ENCODE data around the gene BCL2L2.

BCL2L2 gene

GRCh38 chr14:23351681-23352505 lies 45.3 kb downstream of the BCL2L2 start:
- Histone ChIP-seq H3K9me3 (ENCODE audit: control insufficient read depth, insufficient read depth, low read depth, low read length) (no peaks in the 10 kb centered on the region), H3K4me3 (ENCODE audit: low read depth, low read length) (peak overlapping the region; percentile 56), H3K36me3 (ENCODE audit: control insufficient read depth in 2 of 2, insufficient read depth in 1 of 2, low read length in 2 of 2) (no peaks in the 10 kb centered on the region), H3K4me1 (ENCODE audit: control insufficient read depth, insufficient read depth, low read length) (no peaks in the 10 kb centered on the region), H3K27ac (ENCODE audit: extremely low read depth, low read depth, low read length) (no peak overlapping the region)
- ChIA-PET POLR2A (interaction anchor here (0.7 to 1.9 kb wide), 3 partner anchors 30 to 65 kb away, joined by 3 to 7 read pairs (median 4); partner anchors contain the start of gene PABPN1), CTCF (interaction anchor here (0.6 to 1.7 kb wide), 3 partner anchors 9 to 30 kb away, joined by 3 to 6 read pairs (median 4); no protein-coding TSS in a partner anchor)
- no peak for TF ChIP-seq ZNF658 (tag by site-specific recombination; IDR thresholded peaks at IDR 0.05)
- TF ChIP-seq ZFP69B (tag by site-specific recombination; IDR thresholded peaks at IDR 0.05): no peak
- no peak for TF ChIP-seq ZNF221 (tag by site-specific recombination; IDR thresholded peaks at IDR 0.05; ENCODE audit: borderline replicate concordance)
- no peak for TF ChIP-seq ZNF837 (tag by site-specific recombination; IDR thresholded peaks at IDR 0.05)
- TF ChIP-seq ZNF654 (tag by site-specific recombination; IDR thresholded peaks at IDR 0.05; ENCODE audit: low read depth): no peak
- no peak for TF ChIP-seq ZNF274 (IDR thresholded peaks at IDR 0.05; ENCODE audit: low read length)
- TF ChIP-seq ZNF274 (tag by site-specific recombination; IDR thresholded peaks at IDR 0.05; ENCODE audit: borderline replicate concordance): no peak
- TF ChIP-seq ZBTB1 (tag by site-specific recombination; IDR thresholded peaks at IDR 0.05): no peak
- TF ChIP-seq KLF8 (tag by site-specific recombination; IDR thresholded peaks at IDR 0.05): no peak
- no peak for TF ChIP-seq ZNF626 (tag by site-specific recombination; IDR thresholded peaks at IDR 0.05)
- TF ChIP-seq, protein P1, sequence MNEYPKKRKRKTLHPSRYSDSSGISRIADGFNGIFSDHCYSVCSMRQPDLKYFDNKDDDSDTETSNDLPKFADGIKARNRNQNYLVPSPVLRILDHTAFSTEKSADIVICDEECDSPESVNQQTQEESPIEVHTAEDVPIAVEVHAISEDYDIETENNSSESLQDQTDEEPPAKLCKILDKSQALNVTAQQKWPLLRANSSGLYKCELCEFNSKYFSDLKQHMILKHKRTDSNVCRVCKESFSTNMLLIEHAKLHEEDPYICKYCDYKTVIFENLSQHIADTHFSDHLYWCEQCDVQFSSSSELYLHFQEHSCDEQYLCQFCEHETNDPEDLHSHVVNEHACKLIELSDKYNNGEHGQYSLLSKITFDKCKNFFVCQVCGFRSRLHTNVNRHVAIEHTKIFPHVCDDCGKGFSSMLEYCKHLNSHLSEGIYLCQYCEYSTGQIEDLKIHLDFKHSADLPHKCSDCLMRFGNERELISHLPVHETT (tag by site-specific recombination; IDR thresholded peaks at IDR 0.05): no peak
- TF ChIP-seq, protein P2, sequence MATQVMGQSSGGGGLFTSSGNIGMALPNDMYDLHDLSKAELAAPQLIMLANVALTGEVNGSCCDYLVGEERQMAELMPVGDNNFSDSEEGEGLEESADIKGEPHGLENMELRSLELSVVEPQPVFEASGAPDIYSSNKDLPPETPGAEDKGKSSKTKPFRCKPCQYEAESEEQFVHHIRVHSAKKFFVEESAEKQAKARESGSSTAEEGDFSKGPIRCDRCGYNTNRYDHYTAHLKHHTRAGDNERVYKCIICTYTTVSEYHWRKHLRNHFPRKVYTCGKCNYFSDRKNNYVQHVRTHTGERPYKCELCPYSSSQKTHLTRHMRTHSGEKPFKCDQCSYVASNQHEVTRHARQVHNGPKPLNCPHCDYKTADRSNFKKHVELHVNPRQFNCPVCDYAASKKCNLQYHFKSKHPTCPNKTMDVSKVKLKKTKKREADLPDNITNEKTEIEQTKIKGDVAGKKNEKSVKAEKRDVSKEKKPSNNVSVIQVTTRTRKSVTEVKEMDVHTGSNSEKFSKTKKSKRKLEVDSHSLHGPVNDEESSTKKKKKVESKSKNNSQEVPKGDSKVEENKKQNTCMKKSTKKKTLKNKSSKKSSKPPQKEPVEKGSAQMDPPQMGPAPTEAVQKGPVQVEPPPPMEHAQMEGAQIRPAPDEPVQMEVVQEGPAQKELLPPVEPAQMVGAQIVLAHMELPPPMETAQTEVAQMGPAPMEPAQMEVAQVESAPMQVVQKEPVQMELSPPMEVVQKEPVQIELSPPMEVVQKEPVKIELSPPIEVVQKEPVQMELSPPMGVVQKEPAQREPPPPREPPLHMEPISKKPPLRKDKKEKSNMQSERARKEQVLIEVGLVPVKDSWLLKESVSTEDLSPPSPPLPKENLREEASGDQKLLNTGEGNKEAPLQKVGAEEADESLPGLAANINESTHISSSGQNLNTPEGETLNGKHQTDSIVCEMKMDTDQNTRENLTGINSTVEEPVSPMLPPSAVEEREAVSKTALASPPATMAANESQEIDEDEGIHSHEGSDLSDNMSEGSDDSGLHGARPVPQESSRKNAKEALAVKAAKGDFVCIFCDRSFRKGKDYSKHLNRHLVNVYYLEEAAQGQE (tag by site-specific recombination; IDR thresholded peaks at IDR 0.05): no peak
- no peak for TF ChIP-seq ZNF747 (tag by site-specific recombination; IDR thresholded peaks at IDR 0.05)
- TF ChIP-seq ZNF549 (tag by site-specific recombination; IDR thresholded peaks at IDR 0.05): no peak
- TF ChIP-seq, protein P3, sequence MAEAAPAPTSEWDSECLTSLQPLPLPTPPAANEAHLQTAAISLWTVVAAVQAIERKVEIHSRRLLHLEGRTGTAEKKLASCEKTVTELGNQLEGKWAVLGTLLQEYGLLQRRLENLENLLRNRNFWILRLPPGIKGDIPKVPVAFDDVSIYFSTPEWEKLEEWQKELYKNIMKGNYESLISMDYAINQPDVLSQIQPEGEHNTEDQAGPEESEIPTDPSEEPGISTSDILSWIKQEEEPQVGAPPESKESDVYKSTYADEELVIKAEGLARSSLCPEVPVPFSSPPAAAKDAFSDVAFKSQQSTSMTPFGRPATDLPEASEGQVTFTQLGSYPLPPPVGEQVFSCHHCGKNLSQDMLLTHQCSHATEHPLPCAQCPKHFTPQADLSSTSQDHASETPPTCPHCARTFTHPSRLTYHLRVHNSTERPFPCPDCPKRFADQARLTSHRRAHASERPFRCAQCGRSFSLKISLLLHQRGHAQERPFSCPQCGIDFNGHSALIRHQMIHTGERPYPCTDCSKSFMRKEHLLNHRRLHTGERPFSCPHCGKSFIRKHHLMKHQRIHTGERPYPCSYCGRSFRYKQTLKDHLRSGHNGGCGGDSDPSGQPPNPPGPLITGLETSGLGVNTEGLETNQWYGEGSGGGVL (tag by site-specific recombination; IDR thresholded peaks at IDR 0.05): peak; percentile 71
- TF ChIP-seq ZEB2 (tag by site-specific recombination; IDR thresholded peaks at IDR 0.05): no peak
- no peak for TF ChIP-seq ZNF76 (tag by site-specific recombination; IDR thresholded peaks at IDR 0.05; ENCODE audit: borderline replicate concordance, low read depth)
- no peak for TF ChIP-seq ZNF184 (tag by site-specific recombination; IDR thresholded peaks at IDR 0.05)
- TF ChIP-seq ZNF529 (tag by site-specific recombination; IDR thresholded peaks at IDR 0.05; ENCODE audit: insufficient replicate concordance): no peak
- TF ChIP-seq ZBTB48 (tag by site-specific recombination; IDR thresholded peaks at IDR 0.05): no peak
- no peak for TF ChIP-seq PBX3 (CRISPR knock-in tag; IDR thresholded peaks at IDR 0.05)
- no peak for TF ChIP-seq SETDB1 (IDR thresholded peaks at IDR 0.05; ENCODE audit: insufficient read length, low read length)
- no peak for TF ChIP-seq ZNF112 (tag by site-specific recombination; IDR thresholded peaks at IDR 0.05)
- TF ChIP-seq HIC1 (tag by site-specific recombination; IDR thresholded peaks at IDR 0.05): peak; percentile 82; the same call in 1 of the 2 replicates
- TF ChIP-seq ZNF341 (tag by site-specific recombination; IDR thresholded peaks at IDR 0.05; ENCODE audit: low read depth): 0 out of 2 replicates have a peak, but pooled peaks have one; percentile 17
- no peak for TF ChIP-seq ZFP41 (tag by site-specific recombination; IDR thresholded peaks at IDR 0.05; ENCODE audit: borderline replicate concordance)
- TF ChIP-seq GFI1B (tag by site-specific recombination; IDR thresholded peaks at IDR 0.05): no peak

All from HEK293 (cell line).